Immature natural killer cell (primary cell): ENCODE measurements around the gene PER2. TPM values are rescaled to one million over a fixed set of nuclear protein-coding genes. Genes with fewer than 3 reads are reported as not detected.

Experiments used
- DNase-seq, 3 donors: peaks; one replicate each; pipeline ENCODE4 v3.0.0; 2022; ENCODE audit warnings: mixed read lengths in 1 of 3
- H3K27ac Mint-ChIP-seq, 6 donors: one replicate each; pipeline ENCODE4 v1.8.0; 2020; ENCODE audit warnings: mixed read lengths in 6 of 6, mild to moderate bottlenecking in 5 of 6, inconsistent platforms in 4 of 6, moderate library complexity in 3 of 6
- H3K27me3 Mint-ChIP-seq, 3 donors: one replicate each; pipeline ENCODE4 v1.8.0; 2020 to 2021; ENCODE audit warnings: low read depth in 3 of 3, mild to moderate bottlenecking in 3 of 3, mixed read lengths in 3 of 3, moderate library complexity in 3 of 3, inconsistent platforms in 1 of 3
- H3K36me3 Mint-ChIP-seq, 3 donors: one replicate each; pipeline ENCODE4 v1.8.0; 2020; ENCODE audit warnings: mixed read lengths in 3 of 3, inconsistent platforms in 2 of 3, mild to moderate bottlenecking in 2 of 3
- H3K4me1 Mint-ChIP-seq, 2 donors: one replicate each; pipeline ENCODE4 v1.8.0; 2020; ENCODE audit warnings: inconsistent platforms in 2 of 2, mild to moderate bottlenecking in 2 of 2, mixed read lengths in 2 of 2, moderate library complexity in 1 of 2
- H3K4me3 Mint-ChIP-seq, 5 donors: one replicate each; pipeline ENCODE4 v1.8.0; 2020; ENCODE audit warnings: mild to moderate bottlenecking in 5 of 5, mixed read lengths in 5 of 5, inconsistent platforms in 3 of 5, moderate library complexity in 3 of 5
- H3K9me3 Mint-ChIP-seq, 6 donors: one replicate each; pipeline ENCODE4 v1.8.0; 2020; ENCODE audit warnings: mild to moderate bottlenecking in 6 of 6, mixed read lengths in 6 of 6, inconsistent platforms in 4 of 6, moderate library complexity in 3 of 6
- polyA plus RNA-seq, 3 donors: library from polyadenylated mRNA; unstranded; fragments of 300-500 nt; fragmentation: Illumina TruSeq; gene quantifications; one replicate each; pipeline ENCODE4 v1.2.3, GENCODE V29; 2021

Gene PER2
- polyA plus RNA-seq, 3 donors from 2014 or later: 1.0 to 8.5 (median 7.2) TPM

GRCh38 chr2:238202326-238203093, 85.9 kb downstream of the PER2 start:
- peak in 1 of 3 donors; percentile 25 for DNase-seq
- Mint-ChIP-seq H3K9me3 (no peaks in the 10 kb centered on the region), H3K4me1 (peaks cover 62 to 63% of the 10 kb centered on the region in 2 donors)

More at GRCh38 chr2:238202326-238203093, 85.9 kb downstream of the PER2 start:
- Mint-ChIP-seq H3K36me3 (no peaks in the 10 kb centered on the region), H3K27me3 (peaks cover 2 to 24% (median 18%) of the 10 kb centered on the region in 3 donors), H3K27ac (peak overlapping the region; percentile 85 to 94 (median 90)), H3K4me3 (peak overlapping the region; percentile 85 to 91 (median 90))

Other genes with a start within 250 kb of the PER2 start
- 10 to 100 TPM; 12.1 to 15.8 (median 12.8) TPM for gene SCLY, start 227.6 kb downstream of the PER2 start, polyA plus RNA-seq
- gene ESPNL, start 188.3 kb downstream of the PER2 start, polyA plus RNA-seq: not detected
- gene KLHL30, start 149.9 kb downstream of the PER2 start, polyA plus RNA-seq: not detected
- 1 to 10 TPM; 4.6 to 6.2 (median 5.7) TPM for gene ERFE, start 129.6 kb downstream of the PER2 start, polyA plus RNA-seq
- gene ILKAP, start 84.9 kb downstream of the PER2 start, polyA plus RNA-seq: 10 to 100 TPM; 59.2 to 82.8 (median 59.3) TPM
- 10 to 100 TPM; 27.3 to 36.5 (median 34.5) TPM for gene HES6, start 48.6 kb downstream of the PER2 start, polyA plus RNA-seq
- 1 to 10 TPM; 1.9 to 7.0 (median 2.2) TPM for gene TRAF3IP1, start 31.9 kb upstream of the PER2 start, polyA plus RNA-seq
- gene ASB1, start 138.3 kb upstream of the PER2 start, polyA plus RNA-seq: 10 to 100 TPM; 30.3 to 53.8 (median 48.1) TPM